GM10847 (cell line): Measurements from ENCODE around the gene ITM2C.

Source experiments
- POLR2A ChIP-seq: IDR thresholded peaks from 2 replicates; pipeline ENCODE4 v1.6.1; 2011; ENCODE audit not compliant: insufficient read length; ENCODE audit errors: extremely low read depth

Gene ITM2C

GRCh38 chr2:230864605-230865306 lies at the start of gene ITM2C:
Gene ITM2C, plus strand, starts transcription at chr2:230864942. Its CDS starts 84 bp downstream, at chr2:230865026.
- peak; percentile 59 for TF ChIP-seq POLR2A

GRCh38 chr2:230815088-230815487 lies 49.7 kb upstream of the ITM2C start:
- no peak for TF ChIP-seq POLR2A

DNA sequence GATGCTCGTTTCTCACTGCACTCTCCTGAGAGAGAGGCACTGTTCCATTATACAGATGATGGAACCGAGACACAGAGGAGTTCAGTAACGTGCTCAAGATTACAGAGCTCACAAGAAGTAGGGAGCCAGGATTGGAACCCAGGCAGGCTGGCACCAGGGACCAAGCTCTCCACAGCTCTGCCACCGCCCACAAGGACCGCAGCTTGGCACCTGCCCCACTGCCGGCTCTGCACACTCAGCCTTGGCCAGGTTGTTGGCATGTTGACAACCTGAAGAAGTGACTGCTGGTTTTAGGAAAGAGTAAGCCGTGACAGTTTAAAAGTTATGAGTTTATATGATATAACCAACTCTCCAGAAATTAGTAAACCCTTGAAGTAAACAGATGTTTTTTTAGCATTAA lies 48.0 kb upstream of the ITM2C start:
- no peak for TF ChIP-seq POLR2A

GRCh38 chr2:230819433-230819832 lies 45.3 kb upstream of the ITM2C start:
- TF ChIP-seq POLR2A, result no peak

DNA sequence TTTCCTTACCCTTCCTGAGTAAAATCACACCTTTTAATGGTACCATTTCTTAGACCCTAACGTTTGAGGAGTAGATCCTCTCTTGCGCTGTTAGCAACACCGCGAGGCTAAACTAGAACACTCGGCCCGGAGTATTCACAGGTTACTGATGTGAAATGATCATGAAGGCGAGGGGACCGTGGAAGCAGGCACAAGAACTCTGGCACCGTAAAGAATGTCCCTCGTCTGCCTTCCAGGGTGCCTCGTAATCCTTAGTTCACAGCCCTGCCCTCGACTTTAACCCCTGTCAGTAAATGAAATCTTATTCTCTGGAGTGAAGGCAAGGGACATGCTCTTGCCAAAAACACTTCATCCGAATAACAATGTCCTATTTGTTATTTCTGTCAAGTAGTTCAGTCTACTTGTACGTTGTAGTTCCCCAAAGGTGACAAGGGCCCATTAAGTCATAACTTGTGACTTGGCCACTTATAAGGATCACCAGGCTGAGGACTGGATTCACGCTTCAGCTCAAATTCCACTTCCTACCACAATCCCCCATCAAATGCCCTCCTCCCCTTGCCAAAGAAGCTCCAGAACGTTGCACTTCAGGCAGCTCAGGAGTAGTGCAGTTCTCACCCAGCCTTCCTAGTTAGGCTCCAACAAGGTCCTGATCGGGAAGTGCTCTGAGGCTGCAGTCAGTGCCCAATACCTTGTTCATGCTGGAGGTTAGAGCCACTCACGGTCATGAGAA lies 43.3 kb upstream of the ITM2C start:
- TF ChIP-seq POLR2A, result no peak

DNA sequence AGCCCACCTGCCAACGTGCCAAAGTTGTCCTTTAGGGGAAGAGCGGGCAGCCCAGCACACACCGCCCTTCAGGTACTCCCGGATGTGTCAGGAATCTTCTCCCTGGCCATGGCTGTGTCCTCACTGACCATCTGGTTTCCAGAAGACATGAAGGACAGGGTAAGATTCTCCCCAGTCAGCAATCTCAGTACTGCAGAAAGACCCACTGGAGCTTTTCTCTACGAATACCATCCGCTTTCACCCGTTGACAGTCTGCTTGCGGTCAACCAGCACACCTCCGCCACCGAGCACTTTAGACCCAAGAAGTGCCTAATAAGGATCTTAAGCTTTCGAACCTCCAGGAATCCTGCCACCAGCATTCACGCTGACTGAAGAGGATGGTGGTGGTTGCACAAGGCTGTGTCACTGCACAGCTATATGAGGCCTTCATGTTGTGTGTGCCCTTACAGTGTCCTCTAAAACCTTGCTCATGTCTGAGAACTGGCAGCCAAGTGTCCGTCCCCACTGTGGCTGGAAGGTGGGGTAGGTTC lies 42.7 kb upstream of the ITM2C start:
- TF ChIP-seq POLR2A, result no peak

- no peak for TF ChIP-seq POLR2A
These were observed 41.3 kb upstream of the ITM2C start for GRCh38 chr2:230823264-230823964.

DNA sequence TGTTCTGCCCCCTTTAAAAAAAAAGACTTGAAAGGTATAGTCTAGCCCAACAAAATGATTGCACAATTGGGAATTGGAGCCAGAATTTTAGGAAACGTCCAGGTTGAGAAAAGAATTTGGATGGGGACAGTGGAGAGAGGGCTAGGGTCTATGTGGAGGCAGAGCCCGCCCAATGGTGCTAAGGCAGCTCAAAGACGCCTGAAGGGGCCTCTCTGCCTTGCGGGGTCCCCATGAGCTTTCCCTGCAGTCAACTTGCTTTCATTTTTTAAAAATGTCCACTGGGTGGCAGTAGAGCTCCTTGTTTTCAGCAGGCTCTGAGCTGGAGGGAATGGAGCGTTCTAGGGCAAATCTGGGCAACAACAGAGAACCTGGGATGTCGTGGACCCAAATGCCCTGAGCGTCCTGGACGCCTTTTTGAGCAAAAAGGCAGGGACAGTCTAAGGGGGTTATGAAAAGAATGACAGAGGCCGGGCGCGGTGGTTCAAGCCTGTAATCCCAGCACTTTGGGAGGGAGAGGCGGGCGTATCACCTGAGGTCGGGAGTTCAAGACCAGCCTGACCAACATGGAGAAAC lies 40.2 kb upstream of the ITM2C start:
- no peak for TF ChIP-seq POLR2A

- no peak for TF ChIP-seq POLR2A
These were observed 39.4 kb upstream of the ITM2C start for GRCh38 chr2:230825354-230825753.

DNA sequence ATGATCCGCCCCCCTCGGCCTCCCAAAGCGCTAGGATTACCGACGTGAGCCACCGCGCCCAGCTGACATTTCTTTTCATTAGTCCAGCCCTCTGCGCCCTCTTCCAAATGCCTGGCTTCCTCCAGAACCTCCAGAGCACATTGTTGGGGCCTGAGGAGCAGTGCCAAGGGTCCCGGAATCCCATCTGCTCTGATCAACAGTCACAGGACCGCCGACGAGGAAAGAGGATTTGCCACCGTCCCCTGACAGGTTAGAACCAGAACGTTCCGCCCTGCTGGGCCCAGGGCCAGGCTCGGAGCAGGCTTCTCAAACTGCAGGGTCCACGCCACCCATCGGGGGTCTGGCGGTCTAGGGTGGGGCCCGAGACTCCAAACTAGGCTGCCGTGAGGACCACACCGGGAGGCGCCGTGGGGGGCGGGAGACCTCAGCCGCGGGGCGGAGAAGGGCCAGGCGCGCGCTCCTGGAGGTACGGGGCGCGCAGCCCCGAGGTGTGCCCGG lies 36.9 kb upstream of the ITM2C start:
- no peak for TF ChIP-seq POLR2A

GRCh38 chr2:230828272-230828961 lies 36.3 kb upstream of the ITM2C start:
- no peak for TF ChIP-seq POLR2A

DNA sequence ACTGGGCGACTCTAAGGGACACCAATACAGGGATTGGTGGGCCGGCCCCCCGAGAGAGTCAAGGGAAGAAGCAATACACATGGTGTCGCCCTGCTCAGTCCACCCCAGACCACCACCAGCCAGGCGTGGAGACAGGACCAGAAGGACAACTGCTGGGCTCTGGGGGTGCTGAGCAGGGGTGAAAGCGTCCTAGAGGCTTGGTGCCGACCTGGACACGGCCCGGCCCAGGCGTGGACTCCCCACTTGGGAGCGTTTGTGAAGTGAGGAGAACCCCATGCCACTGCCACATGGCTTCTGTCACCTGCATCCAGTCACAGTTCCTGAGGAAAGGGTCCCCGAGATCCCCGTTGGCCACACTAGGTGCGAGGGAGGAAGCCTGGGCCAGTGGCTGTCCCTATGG lies 35.4 kb upstream of the ITM2C start:
- TF ChIP-seq POLR2A, result no peak

- no peak for TF ChIP-seq POLR2A
These were observed 34.8 kb upstream of the ITM2C start for GRCh38 chr2:230829959-230830358.

DNA sequence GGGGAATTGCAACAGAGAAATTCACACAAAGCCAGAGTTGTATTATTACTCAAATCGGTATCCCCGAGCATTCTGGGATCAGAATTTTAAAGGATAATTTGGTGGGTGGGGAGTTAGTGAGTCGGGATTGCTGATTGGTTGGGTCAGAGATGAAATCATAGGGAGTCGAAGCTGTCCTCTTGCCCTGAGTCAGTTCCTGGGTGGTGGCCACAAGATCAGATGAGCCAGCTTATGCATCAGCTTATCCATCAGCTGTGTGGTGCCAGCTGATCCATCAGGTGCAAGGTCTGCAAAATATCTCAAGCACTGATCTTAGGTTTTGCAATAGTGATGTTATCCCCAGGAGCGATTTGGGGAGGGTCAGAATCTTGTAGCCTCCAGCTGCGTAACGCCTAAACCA lies 34.3 kb upstream of the ITM2C start:
- no peak for TF ChIP-seq POLR2A

GRCh38 chr2:230840301-230840700 lies 24.4 kb upstream of the ITM2C start:
- no peak for TF ChIP-seq POLR2A
